Retina (tissue), 1 donor: Measurements from ENCODE around the gene ATXN1.

Source experiments
- DNase-seq: peaks from one replicate; pipeline ENCODE4 v3.0.0-alpha.2; 2016

ATXN1 gene

DNA sequence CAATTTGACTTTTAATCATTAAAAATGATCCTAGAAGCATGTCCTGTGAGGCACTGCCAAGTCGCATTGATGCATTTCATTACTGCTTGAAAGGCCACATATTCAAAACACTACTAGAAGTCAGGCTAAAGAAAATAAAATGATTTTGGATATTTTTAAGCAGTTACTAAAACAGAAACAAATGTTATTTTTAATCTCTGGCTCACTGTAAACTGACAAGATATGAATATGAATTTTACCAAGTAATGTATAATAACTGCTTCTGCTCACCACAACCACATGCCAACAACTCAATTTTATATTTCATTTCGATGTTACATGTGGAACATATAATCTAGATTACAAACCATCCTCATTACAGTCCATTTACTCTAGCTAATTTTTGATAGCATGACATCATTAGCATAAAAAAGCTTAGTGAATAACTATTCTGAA is 90.6 kb downstream of the ATXN1 start:
- DNase-seq = no peak

DNA sequence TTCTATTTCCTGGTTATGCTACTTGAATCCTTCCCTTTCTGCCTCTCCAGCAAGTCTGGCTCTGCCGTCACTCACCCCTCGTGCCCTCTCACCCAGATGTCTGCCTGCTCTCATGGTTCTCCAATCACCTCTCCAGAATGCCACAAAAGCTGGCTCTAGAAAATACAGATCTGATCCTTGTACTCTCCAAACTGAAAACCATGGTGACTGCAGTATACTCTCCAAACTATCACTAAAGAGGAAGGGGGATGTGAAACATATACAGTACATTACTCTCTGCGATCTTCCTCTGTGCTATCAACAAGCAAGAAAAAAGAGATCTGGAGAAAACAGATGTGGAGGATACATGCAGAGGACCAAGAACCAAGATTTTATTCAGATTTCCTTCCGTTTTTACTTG is 91.1 kb downstream of the ATXN1 start:
- no peak for DNase-seq

DNA sequence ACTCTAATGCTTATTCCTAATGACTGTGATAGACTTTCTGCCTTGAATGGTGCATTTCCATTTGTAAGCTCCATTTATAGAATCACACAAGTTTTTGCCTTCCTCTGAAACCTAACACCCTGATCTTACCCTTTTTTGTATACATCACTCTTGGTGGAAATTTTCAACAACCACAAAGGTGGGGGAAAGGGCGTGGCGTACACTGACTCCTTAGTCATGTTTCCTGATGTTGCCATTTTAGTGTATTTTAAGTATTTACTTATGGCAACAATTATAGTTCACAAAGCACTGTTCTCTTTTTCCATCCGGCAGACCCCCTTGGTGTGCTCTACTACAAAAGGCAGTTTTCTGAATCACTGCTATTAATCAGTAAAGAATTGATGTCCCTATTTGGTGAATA is 92.0 kb downstream of the ATXN1 start:
- no peak for DNase-seq

DNA sequence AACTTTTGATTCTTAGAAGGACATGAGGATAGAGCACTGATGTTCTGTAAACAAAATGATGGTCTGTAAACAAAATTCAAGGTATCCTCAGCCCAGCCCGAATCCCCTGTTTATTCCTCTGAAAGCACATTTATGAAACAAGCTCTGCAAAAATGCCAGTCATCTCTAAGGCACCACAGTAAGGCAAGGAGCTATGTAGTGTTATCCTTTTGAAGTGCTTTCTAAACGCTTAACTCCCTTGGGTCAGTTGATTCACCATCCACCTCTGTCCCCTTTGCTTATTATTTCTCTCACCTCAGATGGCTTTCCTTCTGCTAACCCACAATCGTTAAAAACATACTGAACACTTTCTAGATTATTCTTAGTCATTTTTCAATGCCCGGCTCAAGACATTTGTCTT is 93.8 kb downstream of the ATXN1 start:
- DNase-seq = no peak

DNA sequence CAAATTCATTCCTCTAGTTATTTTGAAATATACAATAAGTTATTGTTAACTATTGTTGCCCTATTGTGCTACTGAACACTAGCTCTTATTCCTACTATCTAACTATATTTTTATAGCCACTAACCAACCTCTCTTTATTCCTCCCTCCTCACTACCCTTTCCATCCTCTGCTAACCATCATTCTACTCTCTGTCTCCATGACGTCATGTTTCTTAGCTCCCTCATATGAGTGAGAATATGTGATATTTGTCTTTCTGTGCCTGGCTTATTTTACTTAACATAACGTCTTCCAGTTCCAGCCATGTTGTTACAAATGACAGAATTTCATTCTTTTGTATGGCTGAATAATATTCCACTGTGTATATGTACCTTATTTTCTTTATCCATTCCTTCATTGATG is 95.3 kb downstream of the ATXN1 start:
- no peak for DNase-seq

DNA sequence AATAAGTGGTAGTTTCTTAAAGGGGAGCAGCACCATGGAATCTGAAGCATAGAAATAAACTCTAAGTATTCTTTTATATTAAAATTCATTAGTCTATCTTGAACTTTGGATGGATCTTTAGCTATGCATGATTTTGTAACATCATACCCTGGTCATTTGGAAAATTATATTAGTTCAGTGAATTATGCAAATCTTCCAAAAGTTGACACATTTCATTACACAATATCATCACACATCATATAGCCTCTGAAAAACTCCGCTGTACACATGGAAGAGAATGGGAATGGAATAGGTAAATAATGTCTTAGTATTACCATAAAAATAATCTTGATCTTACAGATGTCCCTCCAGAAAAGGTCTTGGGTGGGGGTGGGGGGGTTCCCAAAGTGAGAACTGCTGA is 96.1 kb downstream of the ATXN1 start:
- no peak for DNase-seq

DNA sequence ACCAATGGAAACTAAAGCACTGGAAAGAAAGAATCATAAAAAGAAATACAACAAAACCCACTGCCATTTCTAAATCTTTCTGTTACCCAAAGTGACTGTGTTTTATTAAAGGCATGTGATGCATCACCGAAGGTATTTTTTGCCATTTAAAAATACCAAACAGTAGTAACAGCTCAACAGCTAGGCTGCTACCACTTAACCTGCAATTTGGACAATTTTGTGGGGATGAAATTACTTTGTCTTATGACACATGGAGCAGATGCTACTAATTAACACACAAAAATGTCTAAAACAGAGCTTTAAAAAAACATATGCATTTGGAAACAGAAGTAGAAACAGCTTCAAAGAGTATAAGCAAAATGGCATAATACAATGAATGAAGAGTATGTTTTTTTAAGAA is 97.4 kb downstream of the ATXN1 start:
- no peak for DNase-seq

DNA sequence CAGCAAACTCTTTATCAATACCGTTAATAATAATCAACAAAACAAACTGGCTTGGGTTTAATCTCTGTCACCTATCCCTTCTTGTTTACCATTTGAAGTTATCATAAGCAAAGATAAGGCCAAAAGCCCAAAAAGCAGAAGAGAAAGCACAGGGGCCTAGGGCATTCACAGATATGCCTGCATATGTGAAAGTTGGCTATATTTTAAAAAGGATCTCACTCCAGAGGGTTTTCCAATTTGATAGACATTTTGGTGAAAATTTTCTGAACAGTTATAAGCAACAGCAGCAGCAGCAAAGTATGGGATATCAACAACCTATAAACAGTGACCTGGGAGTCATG is 101.1 kb downstream of the ATXN1 start:
- DNase-seq = no peak

DNA sequence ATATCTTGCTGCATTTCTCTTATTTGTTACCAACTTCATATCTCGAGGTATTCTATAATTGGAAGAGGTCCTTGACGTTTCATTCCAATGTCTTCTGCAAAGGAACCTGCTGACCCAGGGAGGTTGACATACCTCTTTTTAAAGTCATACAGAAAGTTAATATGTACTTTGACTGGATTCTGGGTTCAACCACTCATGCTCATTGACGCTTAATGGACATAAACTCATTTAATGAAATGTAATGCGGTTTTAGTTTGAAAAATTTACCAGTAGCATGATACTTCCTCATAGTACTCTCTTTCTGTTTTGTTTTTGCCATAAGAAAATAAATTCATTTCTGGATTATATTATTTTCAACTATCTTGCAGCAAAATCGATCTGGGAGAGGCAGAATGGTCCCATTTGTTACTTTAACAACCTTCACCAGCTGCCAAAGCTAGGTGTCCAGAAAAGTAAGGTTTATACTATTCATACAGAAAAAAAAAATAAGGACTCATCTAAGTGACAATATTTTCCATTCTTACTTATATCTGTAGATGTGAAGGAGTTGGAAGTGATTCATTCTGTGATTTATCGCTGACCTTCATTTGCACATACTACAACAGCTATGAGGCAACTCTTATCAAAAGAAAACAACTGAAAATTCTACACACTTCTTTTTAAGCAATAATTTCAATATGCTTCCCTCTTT is 101.6 kb downstream of the ATXN1 start:
- no peak for DNase-seq

DNA sequence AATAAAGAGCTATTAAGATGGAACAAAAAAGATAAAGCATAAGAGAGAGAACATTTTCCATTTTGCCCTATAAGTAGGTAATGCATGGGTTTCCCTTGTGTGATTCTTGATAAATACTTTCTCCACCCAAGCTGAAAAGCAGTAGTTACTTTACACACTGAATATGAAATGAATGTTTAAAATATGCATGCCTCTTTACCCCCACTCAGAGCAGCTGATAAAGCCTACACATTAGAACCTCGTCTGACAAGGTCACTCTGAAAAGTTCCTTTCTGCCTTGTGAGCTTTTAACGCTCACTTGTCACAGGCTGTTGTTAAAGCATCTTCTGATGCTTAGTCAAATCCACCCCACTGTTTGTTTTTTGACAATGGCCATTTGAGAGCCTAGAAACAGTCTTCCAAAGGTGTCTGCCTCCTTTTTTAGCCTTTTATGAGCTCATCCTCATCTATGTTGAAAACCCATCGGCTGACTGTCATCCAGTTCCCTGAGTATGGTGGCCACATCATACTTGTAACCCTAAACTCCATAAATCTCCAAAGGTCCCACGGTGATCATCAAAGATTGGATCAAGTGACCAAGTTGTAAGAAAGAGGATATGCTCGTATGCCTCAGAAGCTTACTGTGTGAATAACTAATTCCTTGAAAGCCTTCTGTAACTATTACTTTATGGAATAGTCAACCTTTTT is 102.8 kb downstream of the ATXN1 start:
- DNase-seq = no peak

DNA sequence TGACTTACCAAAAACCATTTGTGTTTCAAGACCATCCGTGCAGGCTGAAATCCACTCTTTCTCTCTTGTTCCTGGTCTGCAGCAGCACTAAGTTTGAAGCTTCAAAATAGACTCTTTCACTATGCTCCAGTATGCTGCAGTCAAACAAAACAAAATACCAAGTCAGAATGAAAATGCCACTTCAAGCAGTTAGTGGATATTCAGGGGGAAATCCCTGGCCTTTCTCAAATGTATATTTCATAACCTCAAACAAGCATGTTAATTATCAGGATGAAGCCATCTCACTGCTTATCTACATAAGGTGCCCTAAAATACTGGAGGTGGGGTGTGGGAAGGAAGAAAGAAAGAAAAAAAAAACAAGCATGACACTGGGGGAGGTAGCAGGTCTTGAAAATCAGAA is 103.5 kb downstream of the ATXN1 start:
- no peak for DNase-seq

DNA sequence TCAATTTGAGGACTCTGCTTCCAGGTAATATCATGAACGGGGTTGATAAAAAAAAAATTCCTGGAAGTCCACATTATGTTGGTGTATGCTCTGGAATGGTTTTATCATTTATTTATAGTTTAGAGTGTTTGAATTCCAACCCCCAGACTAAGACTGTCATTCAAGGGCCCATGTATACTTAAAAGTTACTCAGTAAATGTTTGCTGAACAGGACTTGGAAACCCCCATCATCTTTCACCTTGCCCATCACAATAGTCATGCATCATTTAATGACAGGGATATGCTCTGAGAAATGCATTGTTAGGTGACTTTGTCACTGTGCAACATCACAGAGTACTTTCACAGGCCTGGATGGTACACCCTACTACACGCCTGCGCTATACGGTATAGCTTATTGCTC is 104.8 kb downstream of the ATXN1 start:
- DNase-seq = no peak

DNA sequence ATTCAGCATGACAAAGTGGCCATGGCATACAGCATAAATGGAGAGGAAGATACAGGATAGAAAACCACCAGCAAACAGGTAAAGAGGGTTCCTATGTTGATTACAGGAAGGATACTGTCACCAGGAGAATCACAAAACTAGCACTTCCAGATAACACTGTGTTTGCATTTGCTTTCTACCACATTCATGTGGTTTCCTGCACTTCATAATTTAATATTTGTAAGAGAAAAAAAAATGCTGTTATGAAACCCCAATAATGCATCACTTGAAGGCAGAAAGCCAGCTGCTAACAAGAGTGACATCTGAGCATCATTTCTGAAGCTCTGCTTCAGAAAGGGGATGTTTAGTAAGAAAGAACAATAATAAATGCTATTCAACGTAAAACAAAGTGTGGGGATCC is 106.6 kb downstream of the ATXN1 start:
- DNase-seq = no peak

DNA sequence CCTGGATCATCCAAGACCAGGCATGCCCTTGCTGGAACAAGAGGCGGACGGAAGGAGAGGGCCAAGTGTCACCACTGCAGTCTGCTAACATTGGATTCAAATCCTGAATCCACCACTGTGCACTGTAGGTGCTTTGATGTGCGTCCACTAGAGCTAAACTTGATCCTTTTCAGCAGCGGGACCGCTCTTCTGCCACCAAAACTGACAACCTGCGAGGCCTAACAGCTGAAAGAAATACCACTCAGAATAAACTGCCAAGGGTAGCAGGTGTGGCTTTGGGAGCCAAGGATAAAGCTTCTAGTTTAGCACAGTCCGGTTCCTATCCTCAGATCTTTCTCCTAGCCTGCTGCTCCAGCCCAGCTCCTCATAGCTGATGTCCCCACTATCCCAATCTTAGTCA is 108.0 kb downstream of the ATXN1 start:
- DNase-seq = no peak

DNA sequence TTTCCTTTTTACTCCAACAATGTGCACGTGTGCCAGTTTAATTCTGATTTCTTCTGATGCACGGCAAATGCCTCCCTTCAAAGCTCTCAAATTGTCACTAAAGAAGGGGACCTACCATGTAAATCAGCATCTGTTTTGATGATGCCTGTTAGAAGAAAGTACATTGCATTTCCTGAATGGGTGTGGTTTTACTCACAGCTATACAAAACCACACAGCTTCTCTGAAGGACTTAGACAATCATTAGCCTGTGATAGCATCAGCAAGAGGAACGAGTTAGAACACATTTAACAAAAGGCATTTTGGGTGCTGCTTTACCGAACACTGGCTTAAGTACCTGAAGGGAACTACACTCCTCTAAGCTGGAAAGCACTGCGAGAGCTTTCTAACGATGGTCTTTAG is 109.4 kb downstream of the ATXN1 start:
- DNase-seq = no peak

DNA sequence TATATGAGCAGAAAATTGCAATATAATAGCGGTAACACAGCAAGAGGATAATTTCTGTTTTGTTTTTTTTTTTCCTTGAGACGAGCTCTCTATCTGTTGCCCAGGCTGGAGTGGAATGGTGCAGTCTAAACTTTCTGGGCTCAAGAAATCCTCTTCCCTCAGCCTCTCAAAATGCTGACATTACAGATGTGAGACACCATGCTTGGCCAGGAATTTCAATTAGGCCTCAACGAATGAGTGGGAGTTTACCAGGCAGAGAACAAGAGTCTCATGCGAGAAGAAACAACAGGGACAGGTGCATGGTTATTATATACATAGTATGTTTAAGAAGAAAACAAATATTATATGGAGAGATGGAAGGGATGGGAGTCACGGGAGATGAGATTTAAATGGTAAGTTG is 111.4 kb downstream of the ATXN1 start:
- no peak for DNase-seq

DNA sequence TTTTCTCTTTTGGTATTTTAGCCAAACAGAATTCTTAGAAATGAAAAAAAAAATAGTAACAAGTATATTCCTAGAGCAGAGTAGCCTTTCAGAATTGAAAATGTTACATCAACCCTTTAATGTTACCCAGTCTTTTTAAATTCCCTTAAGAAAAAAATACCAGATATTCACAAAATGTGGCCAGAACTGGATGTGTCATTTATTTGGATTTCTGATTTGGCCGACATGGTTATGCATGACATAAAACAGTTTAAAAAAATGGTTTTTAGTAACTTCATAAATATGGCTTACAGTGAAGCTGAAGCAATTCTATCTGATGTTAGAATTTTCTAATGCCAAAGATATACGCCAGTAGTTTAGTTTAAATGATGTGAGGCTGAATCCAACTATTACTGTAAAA is 112.0 kb downstream of the ATXN1 start:
- no peak for DNase-seq

DNA sequence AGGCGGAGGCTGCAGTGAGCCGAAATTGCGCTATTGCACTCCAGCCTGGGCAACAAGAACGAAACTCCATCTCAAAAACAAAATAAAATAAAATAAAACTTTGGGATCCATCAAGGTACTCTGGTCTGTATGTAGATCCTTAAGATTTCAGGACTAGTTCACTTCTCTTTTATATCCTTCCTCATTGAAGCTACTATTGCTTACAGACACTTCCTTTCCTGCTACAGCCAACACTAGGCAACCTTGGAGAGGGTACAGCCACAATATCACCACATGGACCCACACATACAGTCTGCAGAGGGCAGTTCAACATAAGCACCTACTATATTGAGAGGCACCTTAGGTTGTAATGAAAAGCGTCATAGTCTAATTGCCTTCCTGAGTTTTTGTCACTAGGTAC is 113.3 kb downstream of the ATXN1 start:
- DNase-seq = no peak

DNA sequence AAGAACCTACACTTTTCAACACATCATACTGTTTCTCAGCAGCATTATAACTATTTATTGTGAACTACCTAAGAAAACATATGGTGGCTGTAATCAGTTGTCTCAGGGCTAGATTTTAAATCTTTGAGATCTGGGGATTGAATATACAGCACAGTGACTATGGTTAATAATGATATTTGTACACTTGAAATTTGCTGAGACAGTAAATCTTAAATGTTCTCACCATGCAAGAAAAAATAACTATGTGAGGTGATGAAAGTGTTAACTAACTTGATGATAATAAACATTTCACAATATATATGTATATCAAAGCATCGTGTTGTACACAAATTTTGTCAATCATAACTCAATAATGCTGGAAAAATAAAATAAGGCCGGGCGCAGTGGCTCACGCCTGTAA is 113.8 kb downstream of the ATXN1 start:
- DNase-seq = no peak

DNA sequence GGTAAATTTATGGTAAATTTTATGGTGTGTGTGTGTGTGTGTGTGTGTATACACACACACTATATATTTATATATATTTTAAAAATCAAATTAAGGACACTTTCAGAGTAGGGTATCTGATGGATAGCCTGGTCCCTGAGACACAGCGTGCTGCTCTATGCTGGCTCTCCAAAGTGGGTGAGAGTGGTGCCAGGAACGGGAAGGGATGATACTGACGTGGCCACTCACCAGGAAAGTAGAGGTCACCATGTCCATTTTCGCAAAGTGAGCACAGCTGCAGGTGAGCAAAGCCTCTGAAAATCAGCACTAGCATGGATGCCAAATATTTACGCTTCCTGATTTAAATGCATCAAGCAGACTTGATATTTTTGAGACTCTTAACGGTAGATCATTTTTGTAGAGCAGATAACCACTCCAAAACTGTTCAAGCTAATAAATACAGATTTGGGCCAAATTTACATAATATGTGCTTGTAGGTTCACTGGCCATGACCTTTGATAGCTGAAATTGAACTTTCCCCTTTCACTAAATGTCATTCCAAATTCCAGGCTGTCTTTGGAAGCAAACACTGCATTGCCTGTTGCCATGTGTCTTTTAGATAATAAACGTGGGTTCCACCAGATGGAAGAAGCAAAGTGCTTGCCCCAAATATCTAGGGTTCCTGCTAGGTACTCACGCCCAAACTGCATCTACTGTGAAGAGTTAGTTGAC is 116.6 kb downstream of the ATXN1 start:
- DNase-seq = no peak

DNA sequence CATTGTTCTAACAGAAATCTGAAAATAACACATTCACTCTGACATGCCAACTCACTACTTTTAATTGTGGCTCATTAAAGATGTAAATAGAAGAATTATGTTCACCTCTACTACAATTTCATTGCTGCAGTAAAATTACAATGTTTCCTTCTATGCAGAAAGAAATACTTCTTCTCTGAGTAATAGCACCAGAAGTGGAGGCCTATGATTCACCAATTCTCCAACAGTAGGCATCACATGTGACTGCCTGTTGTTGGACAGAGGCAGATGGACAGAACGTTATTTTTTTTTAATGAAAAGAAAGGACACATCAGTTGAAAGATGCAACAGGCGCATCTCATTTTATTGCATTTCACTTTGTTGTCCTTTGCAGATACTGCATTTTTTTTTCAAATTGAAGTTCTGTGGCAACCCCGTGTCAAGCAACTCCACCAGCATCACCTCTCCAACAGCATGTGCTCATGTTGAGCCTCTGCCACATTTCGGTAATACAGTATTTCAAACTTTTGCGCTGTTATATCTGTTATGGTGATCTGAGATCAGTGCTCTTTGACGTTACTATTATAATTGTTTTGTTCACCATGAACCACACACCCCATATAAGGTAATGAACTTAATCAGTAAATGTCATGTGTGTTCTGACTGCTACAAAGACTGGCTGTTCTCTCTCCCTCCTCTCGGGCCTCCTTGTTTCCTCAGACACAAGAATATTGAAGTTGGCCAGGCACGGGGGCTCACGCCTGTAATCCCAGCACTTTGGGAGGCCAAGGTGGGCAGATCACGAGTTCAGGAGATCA is 121.4 kb downstream of the ATXN1 start:
- no peak for DNase-seq

DNA sequence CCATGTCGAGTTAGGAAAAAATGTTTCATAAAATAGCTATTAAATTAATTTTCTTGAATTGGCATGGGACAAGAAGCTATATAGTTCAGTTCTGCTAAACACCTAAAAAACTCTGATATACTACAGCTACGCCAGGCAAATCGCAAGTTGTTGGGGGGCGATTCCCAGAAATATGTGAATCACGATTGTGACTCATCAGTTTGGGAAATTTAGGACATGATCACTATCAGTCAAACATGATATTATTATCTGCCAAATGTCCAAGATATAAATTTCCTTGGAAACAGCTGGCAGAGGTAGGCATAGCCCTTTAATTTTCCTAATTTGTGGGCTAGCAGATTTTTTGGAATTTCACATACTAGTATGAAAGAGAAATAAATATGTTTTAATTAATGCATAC is 123.6 kb downstream of the ATXN1 start:
- no peak for DNase-seq

DNA sequence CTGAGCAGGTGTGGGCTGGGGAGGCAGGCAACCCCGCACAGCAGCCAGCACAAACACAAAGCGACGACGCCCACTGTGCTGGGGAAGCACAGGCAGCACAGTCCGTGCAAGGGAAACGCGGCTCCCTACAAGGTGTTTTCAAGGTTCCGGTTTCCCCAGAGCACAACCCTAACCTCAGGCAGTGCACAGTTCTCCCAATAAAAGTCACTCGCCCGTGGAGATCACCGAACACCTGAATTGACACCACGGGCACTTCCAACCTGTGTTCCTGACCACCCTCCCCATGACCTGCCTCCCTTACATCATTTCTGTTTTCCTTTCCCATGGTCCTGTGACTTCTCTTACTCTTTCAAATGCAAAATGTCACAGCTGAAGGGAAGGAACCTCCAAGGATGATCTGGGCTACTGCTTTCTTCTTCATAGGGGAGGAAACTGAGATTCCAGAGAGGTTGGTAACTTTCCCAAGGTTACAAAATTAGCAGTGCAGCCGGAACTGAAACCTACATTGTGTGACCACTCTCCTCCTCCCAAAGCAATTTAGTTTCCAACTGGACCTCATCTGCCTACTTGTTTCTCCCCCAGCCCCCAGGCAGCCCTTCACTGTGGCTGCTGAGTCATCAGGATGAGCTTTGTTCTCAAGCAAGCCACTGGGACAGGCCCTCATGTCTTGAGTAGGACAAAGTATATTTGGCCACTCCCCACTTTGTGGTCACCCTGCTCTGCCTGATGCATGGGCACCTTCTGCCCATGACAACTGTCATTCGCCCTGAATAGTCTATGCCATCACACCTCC is 125.3 kb downstream of the ATXN1 start:
- no peak for DNase-seq
